Measurements from ENCODE around the gene ADISSP. TPM values are rescaled to one million over a fixed set of nuclear protein-coding genes. Genes with fewer than 3 reads are reported as not detected.

The ADISSP gene
- total and polyA plus RNA-seq, 2 experiments from 2014 or later, result 86.6 to 126 TPM

- Histone ChIP-seq H3K27ac (ENCODE audit: low read depth) (no peak overlapping the region), H3K9me2 (ENCODE audit: insufficient read depth) (no peaks in the 10 kb centered on the region), H4K20me1 (replicated peaks; ENCODE audit: insufficient read depth) (no peaks in the 10 kb centered on the region), H3K79me2 (replicated peaks; ENCODE audit: insufficient read depth) (no peaks in the 10 kb centered on the region), H2AFZ (no peak overlapping the region), H3K27me3 (ENCODE audit: insufficient read depth) (peaks cover 8% of the 10 kb centered on the region; the same call in 1 of the 2 replicates), H3F3A (replicated peaks; ENCODE audit: low read depth) (no peaks in the 10 kb centered on the region), H3K36me3 (ENCODE audit: insufficient read depth) (no peaks in the 10 kb centered on the region), H3K4me2 (no peak overlapping the region), H3K4me3 (no peak overlapping the region), H3K4me1 (ENCODE audit: insufficient read depth) (no peaks in the 10 kb centered on the region)
- no peak for TF ChIP-seq POLR2AphosphoS5 (IDR thresholded peaks at IDR 0.05; ENCODE audit: low read depth)
- no peaks in the 10 kb centered on the region; the same call in 2 of the 3 replicates for H3K9me3 Mint-ChIP-seq
- peaks cover 14% of the 10 kb centered on the region for H3K27me3 Mint-ChIP-seq (ENCODE audit: insufficient read depth, low read depth, poor library complexity)
- H3K4me3 Mint-ChIP-seq, result no peak overlapping the region
- H3K27ac Mint-ChIP-seq, result no peak overlapping the region
- DNase-seq (ENCODE audit: low spot score), result no peak
- H3K4me1 Mint-ChIP-seq, result peaks cover 14% of the 10 kb centered on the region
- no peaks in the 10 kb centered on the region for H3K36me3 Mint-ChIP-seq (ENCODE audit: low read depth)
- ATAC-seq, result no peak
These were observed 44.3 kb downstream of the ADISSP start for GRCh38 chr20:3723284-3723683.

- peaks cover 6% of the 10 kb centered on the region; the same call in 2 of the 3 replicates for H3K4me1 Mint-ChIP-seq
- no peak overlapping the region for H3K4me2 ChIP-seq
- H3K27ac Mint-ChIP-seq, result no peak overlapping the region
- TF ChIP-seq ZNF331 (CRISPR knock-in tag; IDR thresholded peaks at IDR 0.05; ENCODE audit: low read depth) (no peak), CREB1 (CRISPR knock-in tag; IDR thresholded peaks at IDR 0.05; ENCODE audit: low read depth) (no peak), JUNB (IDR thresholded peaks at IDR 0.05; ENCODE audit: unreplicated experiment) (no peak), STAT1 (IDR thresholded peaks at IDR 0.05; ENCODE audit: unreplicated experiment) (no peak), NANOG (IDR thresholded peaks at IDR 0.05; ENCODE audit: borderline replicate concordance) (no peak), POLR2AphosphoS5 (IDR thresholded peaks at IDR 0.05; ENCODE audit: low read depth) (no peak), EZH2phosphoT487 (IDR thresholded peaks at IDR 0.05; ENCODE audit: unreplicated experiment) (no peak), EZH2 (IDR thresholded peaks at IDR 0.05; ENCODE audit: low read depth, unreplicated experiment) (no peak), CTCF (conservative IDR thresholded peaks at IDR 0.05; ENCODE audit: low read depth in 2 of 2) (no peak), ZNF462 (CRISPR knock-in tag; IDR thresholded peaks at IDR 0.05) (no peak), REST (IDR thresholded peaks at IDR 0.05; ENCODE audit: unreplicated experiment) (no peak)
These were observed 45.6 kb downstream of the ADISSP start for GRCh38 chr20:3721912-3722311.

More at GRCh38 chr20:3721912-3722311, 45.6 kb downstream of the ADISSP start:
- Histone ChIP-seq H3K36me3 (ENCODE audit: insufficient read depth) (no peaks in the 10 kb centered on the region), H3K4me3 (no peak overlapping the region), H3K27ac (ENCODE audit: low read depth) (no peak overlapping the region), H2AFZ (no peak overlapping the region), H4K20me1 (replicated peaks; ENCODE audit: insufficient read depth) (no peaks in the 10 kb centered on the region), H3K27me3 (ENCODE audit: insufficient read depth) (0 out of 2 replicates have a peak, but pooled peaks cover under 1% of the 10 kb centered on the region), H3K79me2 (replicated peaks; ENCODE audit: insufficient read depth) (no peaks in the 10 kb centered on the region), H3K4me1 (ENCODE audit: insufficient read depth) (no peaks in the 10 kb centered on the region), H3F3A (replicated peaks; ENCODE audit: low read depth) (no peaks in the 10 kb centered on the region), H3K9me2 (ENCODE audit: insufficient read depth) (no peaks in the 10 kb centered on the region)
- DNase-seq (ENCODE audit: low spot score), result no peak
- Mint-ChIP-seq H3K4me3 (no peak overlapping the region), H3K9me3 (no peaks in the 10 kb centered on the region), H3K27me3 (ENCODE audit: insufficient read depth, low read depth, poor library complexity) (peaks cover 13% of the 10 kb centered on the region), H3K36me3 (ENCODE audit: low read depth) (no peaks in the 10 kb centered on the region)
- ATAC-seq, result no peak

Measured in GM23338 (cell line).